Liver (tissue), 9 donors: Measurements from ENCODE around the gene CIITA. TPM values are rescaled to one million over a fixed set of nuclear protein-coding genes. Genes with fewer than 3 reads are reported as not detected.

ENCODE experiments used
- DNase-seq: peaks from one replicate; pipeline ENCODE4 v3.0.0-alpha.2; 2017; ENCODE audit warnings: low spot score
- H3K27ac ChIP-seq, 2 donors: one replicate each; pipeline ENCODE4 v1.7.0; 2013; ENCODE audit warnings: inconsistent platforms in 2 of 2, low read length in 2 of 2, control low read depth in 1 of 2, low read depth in 1 of 2, mild to moderate bottlenecking in 1 of 2
- H3K27me3 ChIP-seq, 4 donors: one replicate each; pipeline versions ENCODE4 v1.6.1 to v1.7.0; 2013; ENCODE audit warnings: low read length in 3 of 4, inconsistent platforms in 1 of 4, mild to moderate bottlenecking in 1 of 4, moderate library complexity in 1 of 4; ENCODE audit not compliant: control insufficient read depth in 4 of 4, insufficient read depth in 4 of 4
- H3K36me3 ChIP-seq, 4 donors: one replicate each; pipeline versions ENCODE4 v1.6.1 to v1.7.0; 2013; ENCODE audit warnings: low read length in 3 of 4, mild to moderate bottlenecking in 3 of 4, low read depth in 1 of 4, moderate library complexity in 1 of 4; ENCODE audit not compliant: control insufficient read depth in 4 of 4, insufficient read depth in 3 of 4
- H3K4me1 ChIP-seq, 4 donors: one replicate each; pipeline versions ENCODE4 v1.6.1 to v1.7.0; 2013; ENCODE audit warnings: low read length in 3 of 4, mild to moderate bottlenecking in 3 of 4, moderate library complexity in 1 of 4; ENCODE audit not compliant: control insufficient read depth in 4 of 4, insufficient read depth in 4 of 4
- H3K4me3 ChIP-seq, 3 donors: one replicate each; pipeline versions ENCODE4 v1.6.1 to v1.7.0; 2013; ENCODE audit warnings: low read length in 3 of 3, control low read depth in 1 of 3, low read depth in 1 of 3, mild to moderate bottlenecking in 1 of 3
- H3K9ac ChIP-seq, 2 donors: one replicate each; pipeline ENCODE4 v1.7.0; 2013; ENCODE audit warnings: low read length in 2 of 2, mild to moderate bottlenecking in 2 of 2, moderate library complexity in 2 of 2, control low read depth in 1 of 2, low read depth in 1 of 2
- H3K9me3 ChIP-seq, 4 donors: one replicate each; pipeline versions ENCODE4 v1.6.1 to v1.7.0; 2013; ENCODE audit warnings: low read length in 3 of 4; ENCODE audit not compliant: control insufficient read depth in 4 of 4
- EGR1 ChIP-seq, 2 donors: IDR thresholded peaks; 2 replicates each; pipeline ENCODE4 v1.6.1; 2016 to 2018; ENCODE audit warnings: antibody characterized with exemption in 2 of 2, low read depth in 2 of 2
- FOXA1 ChIP-seq: IDR thresholded peaks from 2 replicates; pipeline ENCODE4 v1.6.1; 2016; ENCODE audit warnings: antibody characterized with exemption
- FOXA2 ChIP-seq: IDR thresholded peaks from 2 replicates; pipeline ENCODE4 v1.6.1; 2016; ENCODE audit warnings: antibody characterized with exemption
- GABPA ChIP-seq, 2 donors: IDR thresholded peaks in 1 of 2; conservative IDR thresholded peaks in 1 of 2; 2 replicates each; pipeline ENCODE4 v1.6.1; 2016; ENCODE audit warnings: antibody characterized with exemption in 2 of 2, mild to moderate bottlenecking in 1 of 2, moderate library complexity in 1 of 2
- HNF4A ChIP-seq, 2 donors: conservative IDR thresholded peaks; 2 replicates each; pipeline ENCODE4 v1.6.1; 2016; ENCODE audit warnings: antibody characterized with exemption in 2 of 2, mild to moderate bottlenecking in 2 of 2
- MAX ChIP-seq: IDR thresholded peaks from 2 replicates; pipeline ENCODE4 v1.6.1; 2016; ENCODE audit warnings: antibody characterized with exemption
- RAD21 ChIP-seq, 2 donors: IDR thresholded peaks; 2 replicates each; pipeline ENCODE4 v1.6.1; 2016; ENCODE audit warnings: antibody characterized with exemption in 2 of 2, mild to moderate bottlenecking in 2 of 2
- REST ChIP-seq: IDR thresholded peaks from 2 replicates; pipeline ENCODE4 v1.6.1; 2016; ENCODE audit warnings: antibody characterized with exemption, mild to moderate bottlenecking
- RXRA ChIP-seq, 2 donors: IDR thresholded peaks; 2 replicates each; pipeline ENCODE4 v1.6.1; 2017 to 2018; ENCODE audit warnings: antibody characterized with exemption in 2 of 2, mild to moderate bottlenecking in 1 of 2
- SP1 ChIP-seq: IDR thresholded peaks from 2 replicates; pipeline ENCODE4 v1.6.1; 2018; ENCODE audit warnings: antibody characterized with exemption, mild to moderate bottlenecking
- TAF1 ChIP-seq: conservative IDR thresholded peaks from 2 replicates; pipeline ENCODE4 v1.6.1; 2016; ENCODE audit warnings: antibody characterized with exemption, mild to moderate bottlenecking
- YY1 ChIP-seq: IDR thresholded peaks from 2 replicates; pipeline ENCODE4 v1.6.1; 2016; ENCODE audit warnings: antibody characterized with exemption, mild to moderate bottlenecking
- ZBTB33 ChIP-seq: IDR thresholded peaks from 2 replicates; pipeline ENCODE4 v1.6.1; 2016; ENCODE audit warnings: antibody characterized with exemption
- WGBS: extraction: QIAGEN DNeasy Blood & Tissue Kit; methylation state at CpG from one replicate; pipeline ENCODE4 v1.1.7; 2013; 5-methylcytosine and 5-hydroxymethylcytosine counted together
- polyA plus RNA-seq, 2 donors: library from polyadenylated mRNA; stranded (reverse) in 1 of 2; unstranded in 1 of 2; fragments of 200-250 nt in 1 of 2; fragments of >200 nt in 1 of 2; fragmentation: Nextera tagmentation in 1 of 2; extraction: Ambion mirVana in 1 of 2; gene quantifications; one replicate each; pipeline versions ENCODE4 v1.2.1 to v1.2.3, GENCODE V29; 2013 to 2015
- total RNA-seq, 2 donors: library from RNA; depleted of rRNA; stranded (reverse); fragments of >200 nt; gene quantifications; one replicate each; pipeline ENCODE4 v1.2.3, GENCODE V29; 2014
- TF ChIP-seq, protein P1 (sequence below): IDR thresholded peaks from 2 replicates; pipeline ENCODE4 v1.6.1; 2016; ENCODE audit warnings: antibody characterized with exemption
- donor health status: healthy.
- donor health status: healthy.
- donor health status: healthy.
- donor health status: healthy.
- donor health status: healthy.

CIITA gene
- total and polyA plus RNA-seq, 4 donors = 1.6 to 4.2 (median 2.2) TPM

DNA sequence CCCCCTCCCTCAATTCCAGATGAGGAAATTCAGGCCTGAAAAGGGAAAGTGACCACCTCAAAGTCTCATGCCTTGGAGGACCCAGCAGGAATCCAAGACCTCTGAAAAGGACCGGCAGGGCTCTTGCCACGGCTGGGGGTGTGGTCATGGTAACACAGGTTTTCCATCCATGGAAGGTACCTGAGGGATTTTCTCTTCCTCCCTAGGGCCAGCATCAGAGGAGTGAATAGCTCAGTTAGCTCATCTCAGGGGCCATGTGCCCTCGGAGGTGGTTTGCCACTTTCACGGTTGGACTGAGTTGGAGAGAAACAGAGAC, 1.3 kb downstream of the CIITA start (continued):
- TF ChIP-seq REST = no peak
- no peak for TF ChIP-seq FOXA2

- Histone ChIP-seq H3K4me3 (peak overlapping the region; percentile 71 to 89 (median 81)), H3K27ac (peak overlapping the region; percentile 43 to 57), H3K9ac (peak overlapping the region; percentile 65 to 79), H3K27me3 (no peaks in the 10 kb centered on the region), H3K9me3 (no peaks in the 10 kb centered on the region), H3K36me3 (no peaks in the 10 kb centered on the region), H3K4me1 (peaks cover 0 to 18% (median 7%) of the 10 kb centered on the region in 4 donors)
- under 1% methylated on average over 49 of the region's 49 CpGs for WGBS
- TF ChIP-seq, protein P1, sequence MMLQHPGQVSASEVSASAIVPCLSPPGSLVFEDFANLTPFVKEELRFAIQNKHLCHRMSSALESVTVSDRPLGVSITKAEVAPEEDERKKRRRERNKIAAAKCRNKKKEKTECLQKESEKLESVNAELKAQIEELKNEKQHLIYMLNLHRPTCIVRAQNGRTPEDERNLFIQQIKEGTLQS = no peak
- TF ChIP-seq HNF4A (conservative IDR thresholded peaks at IDR 0.05) (peak; percentile 39 to 62), YY1 (peak; percentile 39), ZBTB33 (no peak), MAX (peak; percentile 57), REST (peak; percentile 29), EGR1 (IDR thresholded peaks at IDR 0.05; ENCODE audit: low read depth in 2 of 2) (no peak), FOXA1 (no peak), TAF1 (no peak), RXRA (IDR thresholded peaks at IDR 0.05) (peak in 1 of 2 donors; percentile 37), SP1 (peak; percentile 28), GABPA (IDR thresholded peaks at IDR 0.05 in 1 of 2, conservative IDR thresholded peaks at IDR 0.05 in 1 of 2) (no peak), RAD21 (IDR thresholded peaks at IDR 0.05) (peak in 1 of 2 donors; percentile 40)
- no peak for DNase-seq
Measured at GRCh38 chr16:10878644-10879501, 1.9 kb downstream of the CIITA start.
